Stimulated activated CD8-positive, alpha-beta memory T cell treated with anti-CD3 and anti-CD28 coated beads, Interleukin-4, amount 100 ng/mL, for 48 hours (primary cell): ENCODE results near the gene NEMP2.

Source experiments
- DNase-seq: peaks from one replicate; pipeline ENCODE4 v3.0.0-alpha.2; 2020

NEMP2 gene

DNA sequence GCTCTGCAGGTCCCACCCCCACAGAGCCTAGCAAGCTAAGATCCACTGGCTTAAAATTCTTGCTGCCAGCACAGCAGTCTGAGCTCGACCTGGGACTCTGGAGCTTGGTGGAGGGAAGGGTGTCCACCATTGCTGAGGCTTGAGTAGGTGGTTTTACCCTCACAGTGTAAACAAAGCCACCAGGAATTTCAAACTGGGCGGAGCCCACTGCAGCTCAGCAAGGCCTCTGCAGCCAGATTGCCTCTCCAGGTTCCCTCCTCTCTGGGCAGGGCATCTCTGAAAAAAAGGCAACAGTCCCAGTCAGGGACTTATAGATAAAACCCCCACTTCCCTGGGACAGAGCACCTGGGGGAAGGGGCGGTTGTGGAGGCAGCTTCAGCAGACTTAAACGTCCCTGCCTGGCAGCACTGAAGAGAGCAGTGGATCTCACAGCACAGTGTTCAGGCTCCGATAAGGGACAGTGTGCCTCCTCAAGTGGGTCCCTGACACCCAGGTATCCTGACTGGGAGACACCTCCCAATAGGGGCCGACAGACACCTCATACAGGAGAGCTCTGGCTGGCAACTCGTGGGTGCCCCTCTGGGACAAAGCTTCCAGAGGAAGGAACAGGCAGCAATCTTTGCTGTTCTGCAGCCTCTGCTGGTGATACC, 20.0 kb upstream of the NEMP2 start:
- no peak for DNase-seq

DNA sequence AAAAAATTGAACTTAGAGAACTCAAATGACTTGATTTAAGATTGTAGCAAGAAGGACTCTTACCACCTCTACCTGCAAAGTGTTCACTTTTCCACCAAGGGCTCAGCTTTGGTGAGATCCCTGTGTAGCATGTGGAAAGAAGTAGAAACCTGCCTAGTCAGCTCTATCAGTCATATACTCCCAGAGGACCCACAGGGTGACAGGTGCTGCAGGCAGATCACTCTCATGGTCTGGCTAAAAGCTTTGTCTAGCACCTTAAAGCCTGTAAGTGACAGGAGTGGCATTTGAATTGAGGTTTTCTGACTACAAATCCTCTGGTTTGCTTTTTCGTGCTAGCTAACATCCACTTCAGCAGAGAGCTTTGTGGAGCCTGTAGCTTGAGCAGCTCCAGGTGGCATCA, 18.7 kb upstream of the NEMP2 start:
- DNase-seq: no peak

DNA sequence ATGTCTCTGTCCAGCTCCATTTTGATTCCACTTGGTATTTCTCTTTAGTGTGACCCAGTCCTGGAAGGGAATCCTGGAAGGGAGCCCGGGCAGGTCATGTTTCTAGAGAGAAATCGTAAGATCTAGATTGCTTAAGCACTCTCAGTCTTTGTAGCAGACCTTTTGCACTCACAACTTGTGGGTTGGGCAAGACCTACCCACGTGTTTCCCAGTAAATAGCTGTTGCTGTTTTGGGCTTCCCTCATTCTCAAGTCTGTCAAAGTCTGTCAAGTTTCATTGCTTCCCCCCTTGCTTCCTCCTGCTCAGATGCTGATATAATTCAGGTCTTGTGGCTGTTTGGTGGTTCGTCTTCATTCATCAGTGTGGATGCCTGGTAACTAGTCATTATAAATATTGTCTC, 17.4 kb upstream of the NEMP2 start:
- no peak for DNase-seq

DNA sequence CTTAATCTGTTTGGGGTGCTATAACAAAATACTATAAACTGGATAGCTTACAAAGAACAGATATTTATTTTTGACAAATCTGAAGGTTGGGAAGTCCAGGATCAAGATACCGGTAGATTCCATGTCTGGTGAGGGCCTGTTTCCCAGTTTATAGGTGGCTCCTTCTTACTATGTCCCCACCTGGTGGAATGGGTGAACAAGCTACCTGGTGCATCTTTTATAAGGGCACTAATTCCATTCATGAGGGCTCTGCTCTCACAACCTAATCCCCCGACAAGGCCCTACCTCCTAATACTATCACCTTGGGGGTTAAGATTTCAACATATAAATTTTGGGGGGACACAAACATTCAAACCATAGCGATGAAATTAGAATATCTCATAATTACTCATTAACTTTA, 15.6 kb upstream of the NEMP2 start:
- no peak for DNase-seq

DNA sequence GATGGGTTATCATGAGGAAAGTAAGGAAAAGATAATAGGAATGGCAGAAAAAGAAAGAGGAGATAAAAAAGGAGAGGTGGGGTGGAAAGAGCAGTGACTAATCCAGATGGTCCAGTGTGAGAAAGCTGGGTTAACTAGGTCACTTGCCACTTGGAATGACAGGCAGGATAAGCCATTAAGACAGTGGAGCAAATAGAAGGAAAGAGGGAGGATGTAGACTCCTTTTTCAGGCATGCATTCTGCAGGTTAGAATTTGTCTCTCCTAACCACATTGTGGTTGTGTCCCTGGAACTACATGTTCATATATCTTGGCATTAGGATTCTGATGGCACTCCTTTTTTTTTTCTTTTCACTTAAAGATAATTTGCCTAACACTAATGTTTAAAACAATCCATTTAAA, 13.4 kb upstream of the NEMP2 start:
- no peak for DNase-seq

DNA sequence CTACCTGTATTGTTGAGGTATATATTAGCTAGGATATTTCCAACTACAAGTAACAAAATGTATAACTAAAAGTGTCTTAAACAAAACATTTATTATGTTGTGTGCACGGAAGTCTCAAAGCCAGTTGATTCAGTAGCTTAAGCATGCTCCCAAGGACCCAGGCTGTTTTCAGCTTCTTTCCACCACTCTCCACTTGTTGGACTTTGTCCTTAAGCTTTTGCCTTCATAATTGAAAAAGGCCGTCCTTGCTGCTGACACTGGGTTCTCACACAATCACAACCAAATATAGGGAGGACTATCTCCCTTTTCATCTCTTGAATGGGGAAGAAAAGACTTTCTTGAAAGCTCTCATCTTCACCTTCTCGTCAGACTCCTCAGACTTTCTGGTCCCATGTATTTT, 12.2 kb upstream of the NEMP2 start:
- DNase-seq: no peak

DNA sequence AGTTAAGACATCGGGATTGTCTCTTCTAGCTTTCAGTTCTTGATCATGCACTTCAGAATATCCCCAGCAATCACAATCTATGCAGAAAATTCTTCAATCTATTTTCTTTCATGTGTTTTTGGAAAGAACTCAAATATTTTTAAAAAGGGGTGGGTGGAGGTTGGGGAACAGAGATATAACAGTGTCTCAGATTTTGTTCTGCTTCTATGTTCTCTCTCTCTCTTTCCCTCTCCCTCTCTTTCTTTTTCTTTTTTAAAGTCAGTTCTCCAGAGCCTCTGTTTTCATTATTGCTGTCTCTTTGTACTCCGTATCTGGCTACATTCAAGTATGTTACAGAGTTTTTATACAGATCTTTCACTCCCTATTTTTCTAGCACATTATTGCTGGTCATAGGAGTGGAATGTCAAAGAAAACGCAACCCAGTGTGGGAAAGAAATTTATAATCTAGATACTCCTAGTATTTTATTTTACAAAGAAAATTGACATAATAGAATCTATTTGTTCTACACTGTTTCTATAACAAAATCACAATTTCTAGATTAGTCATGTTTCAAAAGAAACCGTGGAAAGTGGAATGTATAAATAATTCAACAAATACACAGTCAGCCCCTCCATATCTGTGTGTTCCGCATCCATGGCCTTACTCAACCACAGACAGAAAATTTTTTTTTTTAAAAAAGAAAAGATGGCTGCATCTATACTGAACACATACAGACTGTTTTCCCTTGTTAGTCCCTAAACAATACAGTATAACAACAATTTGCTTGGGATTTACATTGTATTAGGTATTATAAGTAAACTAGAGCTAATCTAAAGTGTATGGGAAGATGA, 11.2 kb upstream of the NEMP2 start:
- DNase-seq: no peak

DNA sequence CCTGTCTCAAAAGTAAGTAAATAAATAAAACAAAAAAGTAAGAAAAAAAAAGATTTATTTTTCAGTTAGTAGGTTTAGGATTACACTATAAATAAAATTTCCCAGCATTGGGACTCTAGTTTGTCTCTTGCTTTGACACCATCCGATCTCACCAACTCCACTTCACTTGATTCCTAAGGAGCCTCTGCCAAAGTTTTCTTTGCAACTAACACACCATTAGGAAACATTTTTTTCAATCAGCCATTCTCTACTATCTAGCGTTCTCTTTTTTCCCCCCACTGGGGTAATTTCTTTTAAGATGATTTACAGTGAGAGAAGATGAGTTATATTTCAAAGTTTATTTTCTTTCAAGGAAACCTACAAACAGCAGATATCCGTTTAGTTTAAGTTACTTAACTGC, 10.6 kb upstream of the NEMP2 start:
- DNase-seq: no peak

DNA sequence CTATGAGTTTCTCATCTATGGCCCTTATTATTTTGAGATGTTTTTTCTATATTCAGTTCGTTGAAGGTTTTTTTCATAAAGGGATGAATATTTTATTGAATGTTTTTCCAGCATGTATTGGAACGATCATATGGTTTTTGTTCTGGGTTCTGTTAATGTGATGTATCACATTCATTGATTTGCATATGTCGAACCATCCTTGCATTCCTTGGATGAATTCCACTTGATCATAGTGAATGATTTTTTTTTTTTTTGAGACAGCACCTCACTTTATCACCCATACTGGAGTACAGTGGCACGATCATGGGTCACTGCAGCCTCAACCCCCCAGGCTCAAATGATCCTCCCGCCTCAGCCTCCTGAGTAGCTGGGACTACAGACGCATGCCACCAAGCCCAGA, 5.5 kb upstream of the NEMP2 start:
- DNase-seq: no peak

DNA sequence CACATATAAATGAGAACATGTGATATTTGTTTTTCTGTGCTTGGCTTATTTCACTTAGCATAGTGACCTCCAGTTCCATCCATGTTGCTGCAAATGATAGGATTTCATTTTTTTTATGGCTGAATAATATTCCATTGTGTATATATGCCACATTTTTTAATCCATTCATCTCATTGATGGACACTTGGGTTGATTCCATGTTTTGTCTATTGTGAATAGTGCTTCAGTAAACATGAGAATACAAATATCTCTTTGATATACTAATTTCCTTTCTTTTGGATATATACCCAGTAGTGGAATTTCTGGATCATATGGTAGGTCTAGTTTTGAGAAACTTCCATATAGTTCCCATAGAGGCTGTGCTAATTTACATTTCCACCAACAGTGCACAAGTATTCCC, 3.7 kb upstream of the NEMP2 start:
- DNase-seq: no peak

DNA sequence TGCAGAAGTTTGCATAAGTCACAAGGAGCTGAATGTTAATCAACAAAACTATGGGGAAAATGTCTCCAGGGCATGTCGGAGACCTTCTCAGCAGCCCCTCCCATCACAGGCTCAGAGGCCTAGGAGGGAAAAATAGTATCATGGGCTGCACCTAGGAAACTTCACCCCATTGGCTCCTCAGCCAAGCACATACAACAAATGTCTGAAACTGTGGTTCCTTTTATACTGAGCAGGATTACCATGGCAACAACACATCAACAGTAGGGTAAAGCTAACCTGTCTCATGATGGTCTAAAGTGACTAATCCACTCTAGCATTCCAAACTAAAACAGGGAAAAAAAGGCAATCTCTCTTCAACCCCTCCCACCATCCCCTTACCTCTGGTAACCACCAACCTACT, 3.2 kb upstream of the NEMP2 start:
- no peak for DNase-seq

DNA sequence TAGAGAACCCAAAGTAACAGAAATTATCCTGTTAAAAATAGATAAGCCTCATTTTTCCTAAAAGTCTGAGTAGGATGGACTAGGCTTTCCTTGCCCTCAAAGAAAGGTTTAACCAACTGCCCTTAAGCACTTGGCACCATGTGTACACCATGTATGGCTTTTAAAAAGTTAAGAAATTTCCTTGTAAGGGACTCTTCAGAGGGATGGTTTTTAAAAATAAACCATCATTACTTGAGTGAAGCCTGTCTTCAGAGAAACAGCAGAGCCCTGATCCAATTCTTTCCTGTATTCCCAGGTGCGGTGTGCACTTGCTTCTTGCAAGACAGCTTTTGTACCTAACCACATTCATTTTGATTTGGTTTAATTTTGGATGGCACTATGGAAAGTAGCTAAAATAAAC, 1.1 kb upstream of the NEMP2 start:
- DNase-seq: no peak

DNA sequence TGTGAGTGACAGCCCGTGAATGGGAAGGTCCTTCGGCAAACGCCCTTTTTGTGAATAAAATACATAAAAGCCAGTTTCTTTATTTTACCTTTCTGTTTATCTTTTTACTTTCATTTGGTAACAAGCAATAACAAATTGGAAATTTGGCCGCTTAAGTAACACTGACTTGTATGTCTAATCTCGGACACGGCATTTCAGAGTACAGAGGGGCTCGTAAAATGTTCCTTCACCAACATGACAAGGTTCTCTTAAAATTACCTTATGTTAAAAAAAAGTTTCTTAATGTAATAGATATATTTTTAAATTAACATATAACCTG, 558 bp upstream of the NEMP2 start:
- no peak for DNase-seq

DNA sequence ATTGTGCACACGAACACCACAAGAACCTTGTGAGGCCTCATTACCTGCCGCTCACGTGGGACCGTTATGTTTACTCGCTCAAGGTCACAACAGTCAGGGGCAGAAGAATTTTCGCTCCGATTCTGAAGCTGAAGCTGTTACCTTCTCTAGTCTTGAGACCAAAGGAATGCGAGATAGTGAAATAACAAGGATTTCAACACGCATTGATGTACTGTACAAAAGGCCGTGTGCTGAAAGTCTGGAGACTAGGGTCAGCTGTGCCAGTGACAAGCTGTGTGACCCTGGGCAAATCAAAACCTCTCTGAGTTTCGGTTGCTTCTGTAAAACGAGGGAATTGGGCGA, 583 bp downstream of the NEMP2 start:
- peak; percentile 68 for DNase-seq

DNA sequence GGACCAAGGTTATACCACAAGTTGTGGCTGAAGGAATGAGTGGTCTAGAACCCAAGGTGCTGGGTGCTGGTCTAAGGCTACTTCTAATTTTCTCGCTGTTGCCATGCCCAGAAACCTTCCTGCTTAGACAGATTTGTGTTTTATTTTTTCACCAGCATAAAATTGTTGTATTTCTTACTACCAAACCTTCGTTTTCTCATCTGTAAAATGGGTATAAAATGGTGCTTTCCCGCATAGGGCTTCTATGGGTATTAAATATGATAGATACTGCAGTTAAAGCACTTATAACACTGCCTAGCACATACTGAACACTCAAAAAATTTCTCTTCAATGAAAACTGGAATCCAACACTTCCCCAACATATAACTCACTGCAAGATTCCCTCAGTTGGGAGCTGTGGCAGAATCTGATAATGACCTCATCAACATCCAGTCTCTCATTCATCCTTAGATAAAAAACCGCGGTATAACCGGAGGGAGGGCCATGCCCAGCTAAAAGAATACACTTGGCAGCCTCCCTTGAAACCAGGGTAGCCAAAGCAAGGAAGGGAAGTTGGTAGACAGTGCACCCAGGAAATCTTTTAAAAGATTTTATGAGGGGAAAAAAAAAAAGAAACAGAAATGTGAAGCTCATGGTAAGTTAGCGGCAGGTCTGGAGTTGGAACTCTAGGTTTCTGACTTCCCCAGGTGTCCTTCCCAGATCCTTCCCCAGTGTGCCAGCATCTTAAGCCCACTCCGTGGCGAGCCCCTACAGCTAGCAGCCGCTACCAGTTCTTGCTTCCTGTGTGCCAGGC, 1.2 kb downstream of the NEMP2 start:
- DNase-seq: no peak

DNA sequence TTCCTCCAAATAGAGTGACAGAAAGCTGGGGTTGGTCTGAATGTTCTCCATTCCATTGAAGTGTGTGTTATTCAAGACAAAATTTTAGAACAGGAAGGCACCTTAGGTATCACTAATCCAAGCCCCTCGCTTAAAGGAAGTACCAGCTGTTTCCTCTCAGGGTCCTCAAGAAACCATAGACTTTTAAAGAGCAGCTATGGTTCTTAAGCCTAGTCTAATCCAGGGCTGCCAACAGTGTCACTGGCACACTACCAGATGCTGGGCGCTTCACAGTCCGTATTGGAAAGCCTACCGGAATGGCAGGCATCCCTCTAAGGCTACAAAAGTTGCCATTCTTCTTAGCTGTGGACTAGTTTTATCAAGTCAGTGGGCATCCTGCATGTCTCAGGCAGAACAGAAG, 1.9 kb downstream of the NEMP2 start:
- DNase-seq: no peak

DNA sequence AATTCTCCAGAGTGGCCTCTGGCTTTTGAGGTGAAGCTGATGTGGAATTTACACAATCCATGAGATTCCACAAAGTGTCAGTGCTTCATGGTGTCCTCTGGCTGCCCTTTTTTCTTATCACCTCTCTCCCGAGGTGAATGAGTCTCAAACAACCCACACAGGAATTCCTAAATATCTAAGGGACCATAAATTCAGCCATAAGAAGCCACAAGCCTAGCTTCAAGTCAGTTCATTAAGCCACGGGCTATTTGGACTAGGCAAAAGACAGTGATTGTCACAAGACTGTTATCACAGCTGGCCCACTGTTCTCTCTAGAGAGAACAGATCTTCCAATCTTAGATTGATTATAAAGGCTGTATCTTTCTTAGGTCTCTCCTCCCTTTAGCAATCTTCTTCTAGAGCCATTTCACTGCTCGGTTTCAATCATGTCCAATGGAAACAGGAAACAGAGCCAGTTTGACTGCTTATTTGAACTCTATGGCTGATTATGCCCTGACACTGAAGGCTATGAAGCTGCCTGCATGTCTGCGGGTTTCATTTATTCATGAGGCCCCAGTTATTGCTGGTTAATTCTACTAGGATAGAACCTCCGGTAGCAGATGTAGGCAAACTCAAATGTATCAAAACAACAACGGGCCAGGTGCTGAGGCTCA, 4.1 kb downstream of the NEMP2 start:
- DNase-seq: no peak

DNA sequence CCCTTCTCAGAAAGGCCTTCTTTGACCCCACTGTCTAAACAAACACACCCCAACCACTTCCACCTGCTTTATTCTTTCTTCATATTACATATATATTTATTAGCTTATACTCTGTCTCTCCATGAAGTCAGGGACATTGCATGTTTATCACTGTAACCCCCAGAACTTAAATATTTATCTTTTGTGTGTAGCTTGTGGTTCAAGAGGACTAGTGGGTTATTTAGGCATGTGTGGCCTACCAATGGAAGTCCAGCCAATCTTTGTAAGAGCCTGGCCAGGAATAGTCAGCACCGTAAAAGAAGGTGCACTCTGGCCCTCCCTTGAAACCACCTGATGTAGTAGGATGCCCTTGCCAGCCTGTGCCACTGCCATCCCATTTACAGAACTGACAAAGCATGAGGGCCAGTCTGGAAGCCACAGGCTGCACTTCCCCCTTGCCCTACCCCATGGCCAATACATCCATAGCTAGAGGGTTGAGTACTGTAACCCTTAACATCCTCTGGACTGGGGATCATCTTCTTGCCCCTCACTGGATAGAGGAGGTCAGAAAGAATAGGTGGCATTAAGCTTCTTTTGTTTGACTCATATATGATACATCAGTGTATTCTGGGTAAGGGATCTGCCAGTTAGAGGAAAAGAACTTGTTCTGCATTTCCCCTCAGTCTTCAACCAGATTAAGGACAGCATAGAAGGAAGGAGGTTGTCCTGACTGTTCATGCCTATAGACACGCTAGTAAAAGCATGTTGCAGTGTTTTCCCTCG, 4.9 kb downstream of the NEMP2 start:
- no peak for DNase-seq

DNA sequence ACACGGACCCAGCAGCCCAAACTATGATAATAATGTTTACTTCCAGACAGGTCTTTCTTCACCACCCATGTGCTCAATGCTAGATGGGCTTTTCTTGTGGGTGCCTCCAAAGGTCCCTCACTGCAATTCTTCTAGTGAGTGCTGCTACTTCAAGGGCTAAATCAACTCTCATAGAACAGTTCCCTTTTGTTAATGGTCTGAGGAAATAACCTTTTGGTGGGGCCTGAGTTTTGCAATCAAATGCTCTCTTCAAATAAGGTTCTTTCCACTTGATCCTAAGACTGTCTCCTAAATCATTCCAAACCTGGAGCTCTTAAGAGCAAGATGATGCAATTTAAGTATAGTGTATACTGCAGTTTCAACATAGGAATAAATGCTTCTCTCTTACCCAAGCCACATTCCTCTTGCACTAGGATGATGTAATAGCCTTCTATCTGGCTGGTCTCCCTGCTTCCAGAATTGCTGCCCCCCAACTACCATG, 6.0 kb downstream of the NEMP2 start:
- DNase-seq: no peak

DNA sequence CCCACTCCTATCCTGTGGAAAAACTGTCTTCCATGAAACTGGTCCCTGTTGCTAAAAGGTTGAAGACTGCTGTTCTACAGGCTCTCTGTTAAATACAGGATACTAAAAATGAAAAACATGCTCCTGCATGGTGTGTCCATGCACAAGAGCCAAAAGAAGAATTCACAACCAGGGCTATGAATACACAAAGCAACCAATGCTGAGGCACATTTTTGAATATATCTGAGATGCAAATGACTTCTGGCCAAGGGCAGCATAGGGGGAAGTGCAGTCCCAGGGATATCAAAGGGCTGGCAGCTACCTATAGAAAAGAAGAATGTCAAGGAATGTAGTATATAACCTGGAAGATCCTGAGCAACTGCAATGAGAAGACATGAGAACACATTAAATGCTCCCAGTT, 6.6 kb downstream of the NEMP2 start:
- DNase-seq: no peak

DNA sequence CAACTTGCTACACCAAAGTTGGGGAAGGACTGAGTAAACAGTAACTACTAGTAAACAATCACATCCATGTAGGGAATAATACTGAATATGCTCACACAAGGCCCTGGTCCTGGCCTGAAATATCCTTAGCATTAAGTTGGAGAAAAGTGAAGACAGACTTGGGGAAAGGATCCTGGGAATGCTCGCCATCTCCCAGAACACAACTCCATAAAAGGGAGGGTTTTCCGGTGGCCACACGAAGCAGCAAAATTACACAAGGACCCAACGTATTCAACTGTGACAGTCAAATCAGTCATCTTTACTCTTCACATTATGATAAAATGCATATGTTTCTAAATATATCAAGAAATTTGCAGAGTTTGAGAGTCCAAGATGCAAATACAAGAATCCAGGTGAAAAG, 7.3 kb downstream of the NEMP2 start:
- DNase-seq: no peak

DNA sequence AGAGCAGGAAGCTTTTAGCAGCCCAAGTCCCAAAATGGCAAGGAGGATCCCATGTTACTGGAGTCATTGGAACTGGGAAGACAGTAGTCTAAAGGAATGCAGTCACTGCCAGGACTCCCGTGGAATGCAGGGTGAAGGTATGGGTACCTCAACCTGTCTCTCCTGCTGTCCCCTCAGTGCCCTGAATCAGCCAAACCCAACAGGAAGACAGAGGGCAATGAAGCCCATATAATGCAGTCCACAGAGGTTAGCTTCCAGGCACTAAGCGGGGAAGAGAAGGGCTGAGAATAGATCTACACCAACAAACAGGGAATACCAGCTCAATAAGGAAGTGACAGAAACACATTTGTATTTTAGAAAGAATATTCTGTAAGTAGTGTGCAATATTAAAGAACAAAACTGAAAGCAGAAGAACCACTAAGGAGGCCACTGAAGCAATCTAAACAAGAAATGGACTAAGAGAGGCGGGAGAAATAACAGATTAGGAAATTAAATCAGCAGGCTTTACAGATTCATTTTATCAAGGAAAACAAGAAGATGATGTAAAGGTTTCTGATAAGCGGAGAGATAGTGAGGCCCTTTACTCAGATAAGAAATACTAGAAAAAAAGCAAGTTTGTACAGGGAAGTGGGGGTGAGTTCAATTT, 8.3 kb downstream of the NEMP2 start:
- DNase-seq: no peak
